ENCODE results near the gene ANO1.

ANO1 gene

DNA sequence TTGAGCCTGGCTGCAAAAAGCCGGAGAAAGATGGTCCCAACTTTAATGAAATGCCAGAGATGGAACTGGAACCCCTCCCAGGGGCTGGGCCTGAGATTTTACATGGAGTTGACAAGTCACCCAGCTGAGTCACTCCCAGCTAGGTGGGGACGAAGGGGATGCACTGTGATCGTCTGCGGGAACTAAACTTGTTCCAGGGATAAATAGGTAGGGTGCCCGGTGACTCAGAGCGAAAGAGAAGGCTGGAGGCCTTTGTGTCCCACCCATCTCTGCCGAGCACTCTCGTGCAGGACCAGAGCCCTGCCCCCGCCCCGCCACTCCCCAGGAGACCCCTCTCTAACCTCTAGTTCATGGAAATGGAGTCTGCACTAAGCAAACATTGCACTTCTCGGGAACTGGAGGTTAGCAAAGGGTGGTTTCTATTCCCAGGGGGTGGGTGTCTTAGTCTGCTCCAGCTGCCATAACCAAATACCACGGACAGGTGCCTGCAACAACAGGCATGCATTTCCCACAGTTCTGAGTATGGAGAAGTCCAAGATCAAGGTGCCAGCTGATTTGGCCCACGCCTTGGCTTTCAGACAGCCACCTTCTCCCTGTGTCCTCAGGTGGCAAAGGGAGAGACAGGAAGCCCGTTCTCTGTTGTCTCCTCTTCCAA, 64.2 kb downstream of the ANO1 start:
- DNase-seq = no peak

GRCh38 chr11:70144262-70144661, 66.1 kb downstream of the ANO1 start:
- no peak for DNase-seq

DNA sequence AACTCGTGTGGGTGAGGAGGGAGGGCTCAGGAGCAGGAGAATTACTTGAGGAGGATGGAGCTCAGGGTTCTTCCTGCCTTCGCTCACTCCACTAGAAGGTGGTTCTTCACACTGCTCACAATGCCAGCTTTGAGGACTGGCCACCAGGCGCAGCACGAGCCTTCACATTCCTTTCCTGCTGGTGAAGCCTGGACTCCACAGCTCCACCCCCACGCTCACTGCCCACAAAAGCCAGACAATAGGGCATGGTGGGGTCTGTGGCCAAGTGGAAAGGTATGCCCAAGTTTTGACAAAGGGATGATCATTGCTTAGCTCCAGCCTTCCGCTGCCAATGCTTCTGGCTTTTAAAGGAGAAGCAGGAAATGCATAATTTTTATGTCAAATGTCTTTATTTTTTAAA, 67.0 kb downstream of the ANO1 start:
- DNase-seq = no peak

DNA sequence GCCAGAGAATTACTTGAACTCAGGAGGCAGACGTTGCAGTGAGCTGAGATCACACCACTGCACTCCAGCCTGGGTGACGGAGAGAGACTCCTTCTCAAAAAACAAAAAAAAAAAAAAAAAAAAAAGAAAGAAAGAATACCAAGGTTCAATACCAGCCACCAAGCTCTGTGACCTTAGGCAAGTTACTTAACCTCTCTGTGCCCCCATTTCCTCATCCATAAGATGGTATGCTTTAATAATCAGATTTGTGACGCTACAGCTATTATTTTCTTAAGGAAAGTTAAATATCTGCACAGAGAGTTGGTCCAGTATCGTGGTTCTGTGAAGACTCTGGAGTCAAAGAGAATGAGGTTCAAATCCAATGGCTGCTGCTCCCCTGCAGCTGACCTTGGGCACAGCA, 67.7 kb downstream of the ANO1 start:
- no peak for DNase-seq

- DNase-seq = no peak
Measured at GRCh38 chr11:70146299-70146698, 68.2 kb downstream of the ANO1 start.

- DNase-seq = no peak
Measured at GRCh38 chr11:70146895-70147520, 68.9 kb downstream of the ANO1 start.

- DNase-seq = no peak
Measured at GRCh38 chr11:70147668-70148067, 69.6 kb downstream of the ANO1 start.

DNA sequence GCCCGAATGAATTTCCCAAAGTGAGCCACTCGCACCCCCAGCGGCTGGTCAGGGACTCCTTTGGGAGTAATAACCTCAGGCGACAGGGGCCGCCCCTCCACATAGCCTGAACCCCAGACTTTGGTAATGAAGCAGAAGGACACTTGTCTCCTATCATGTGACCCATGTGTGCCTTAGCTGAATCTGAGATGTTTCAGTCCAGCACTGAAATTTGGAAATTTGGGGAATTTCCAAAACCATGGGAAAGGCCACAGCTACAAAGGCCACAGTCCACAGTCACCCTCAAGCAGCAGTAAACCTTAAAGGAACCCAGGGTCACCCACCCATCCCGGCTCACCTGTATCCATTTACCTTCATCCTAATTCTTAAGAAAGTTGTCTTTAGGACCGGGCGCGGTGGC, 73.6 kb downstream of the ANO1 start:
- no peak for DNase-seq

GRCh38 chr11:70153133-70153727, 75.1 kb downstream of the ANO1 start:
- DNase-seq = no peak

GRCh38 chr11:70155386-70155785, 77.3 kb downstream of the ANO1 start:
- no peak for DNase-seq

DNA sequence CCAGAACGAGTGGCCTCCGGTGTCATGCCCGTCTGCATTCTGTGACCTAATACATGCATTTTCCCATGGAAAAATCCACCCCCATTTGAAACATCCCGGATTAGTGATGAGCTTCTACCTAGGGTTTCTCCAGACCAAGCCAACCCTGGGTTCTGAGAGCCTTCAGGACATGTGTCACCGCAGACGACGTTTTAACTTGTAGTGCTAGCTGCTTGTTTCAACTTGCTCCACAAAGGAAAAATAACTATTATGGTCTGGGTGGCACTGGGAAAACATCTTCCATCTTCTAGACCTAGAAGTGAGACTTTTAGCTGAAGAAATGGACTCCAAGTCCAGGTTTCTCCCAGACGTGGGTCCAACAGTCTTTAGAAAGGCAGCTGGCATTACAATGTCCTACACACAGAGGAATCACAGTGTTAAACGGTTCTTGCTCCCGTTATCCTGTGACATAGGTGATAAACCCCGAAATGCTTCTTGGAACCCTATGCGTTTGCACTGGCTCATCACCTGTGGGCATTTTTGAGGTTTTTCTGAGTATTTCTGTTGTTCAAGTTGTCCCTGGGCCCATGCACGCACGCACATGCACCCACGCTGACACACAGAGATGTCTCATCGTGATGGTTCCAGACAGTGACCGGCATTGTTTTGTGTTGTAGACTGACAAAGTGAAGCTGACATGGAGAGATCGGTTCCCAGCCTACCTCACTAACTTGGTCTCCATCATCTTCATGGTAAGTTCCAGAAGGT, 78.3 kb downstream of the ANO1 start:
- DNase-seq = no peak

DNA sequence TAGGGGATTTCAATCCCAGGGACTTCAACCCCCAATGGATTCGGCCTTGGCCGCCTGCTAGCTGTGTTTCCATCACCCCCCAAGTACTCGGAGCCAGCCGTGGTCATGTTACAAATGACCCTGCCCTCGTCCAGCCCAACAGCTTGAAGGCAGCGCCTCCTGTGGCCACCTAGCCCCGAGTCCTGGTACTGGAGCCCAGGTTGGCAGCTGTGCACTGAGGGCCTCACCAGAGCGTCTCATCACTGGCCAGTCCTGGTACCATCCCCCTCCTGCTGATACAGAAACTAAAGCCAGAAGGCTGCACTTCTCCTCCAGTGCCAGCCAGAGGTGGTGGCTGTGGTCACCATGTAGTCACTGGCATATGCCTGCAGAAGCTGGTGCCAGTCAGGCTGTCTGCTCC, 80.1 kb downstream of the ANO1 start:
- no peak for DNase-seq

GRCh38 chr11:70158757-70159389, 80.8 kb downstream of the ANO1 start:
- no peak for DNase-seq

DNA sequence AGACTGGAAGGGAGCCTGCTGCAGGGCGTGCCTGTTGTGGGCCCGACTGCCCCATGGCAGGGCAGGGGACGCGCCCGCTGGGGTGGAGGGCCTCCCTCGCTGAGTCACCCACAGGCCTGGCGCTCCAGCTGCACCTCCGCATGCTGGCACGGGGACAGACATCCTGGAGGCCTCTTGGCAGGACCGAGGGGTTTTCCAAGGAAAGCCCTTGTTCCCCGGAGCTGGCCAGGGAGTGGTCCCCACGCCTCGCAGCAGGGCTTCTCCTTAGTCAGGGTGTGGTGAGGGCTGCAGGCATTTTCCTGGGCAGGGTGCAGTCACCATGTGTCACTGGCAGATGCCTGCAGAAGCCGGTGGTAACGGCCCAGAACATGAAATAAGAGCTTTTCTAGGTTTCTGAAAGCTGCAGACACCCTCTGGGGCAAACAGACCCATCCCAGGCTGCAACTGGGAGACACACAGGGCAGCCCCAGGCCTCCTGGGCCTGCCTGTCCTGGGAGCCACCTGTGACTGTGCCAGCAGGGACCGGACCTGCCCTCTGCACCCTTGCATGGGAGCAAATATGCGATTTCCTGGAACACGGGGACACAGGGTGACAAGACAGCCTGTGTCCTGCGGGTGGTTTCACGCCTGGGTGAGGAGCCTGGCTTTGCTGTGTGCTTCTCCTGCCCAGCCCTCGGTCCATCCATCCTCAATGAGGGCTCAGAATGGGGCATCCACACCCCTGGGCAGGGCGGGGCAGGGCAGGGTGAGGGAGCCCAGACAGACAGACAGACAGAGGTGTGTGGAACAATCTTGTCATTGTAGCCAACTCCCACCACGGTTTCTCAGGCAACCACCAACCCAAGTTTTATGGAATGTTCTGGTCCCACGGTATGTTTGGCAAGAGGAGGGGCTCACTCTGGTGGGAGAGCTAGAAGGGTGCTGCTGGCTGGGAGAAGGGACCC, 81.8 kb downstream of the ANO1 start:
- DNase-seq = no peak

GRCh38 chr11:70161043-70161625, 83.0 kb downstream of the ANO1 start:
- DNase-seq = no peak

DNA sequence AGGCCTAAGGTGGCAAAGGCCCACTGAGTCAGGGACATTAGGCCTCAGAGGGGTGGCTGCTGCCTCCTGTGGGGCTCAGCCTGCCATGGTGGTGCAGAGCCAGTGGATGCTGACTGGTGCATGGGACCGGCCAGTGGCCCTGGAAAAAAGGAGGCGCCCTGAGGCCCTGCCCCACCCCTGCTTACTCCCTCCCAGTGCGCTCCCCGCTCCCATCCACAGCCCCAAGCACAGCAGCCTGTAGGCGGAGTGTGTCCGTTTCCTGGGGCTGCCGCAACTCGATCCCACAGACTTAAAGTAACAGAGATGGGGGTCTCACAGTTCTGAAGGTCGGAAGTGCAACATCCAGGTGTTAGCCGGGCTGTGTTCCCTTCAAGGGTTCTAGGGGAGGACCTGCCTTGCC, 86.6 kb downstream of the ANO1 start:
- no peak for DNase-seq

DNA sequence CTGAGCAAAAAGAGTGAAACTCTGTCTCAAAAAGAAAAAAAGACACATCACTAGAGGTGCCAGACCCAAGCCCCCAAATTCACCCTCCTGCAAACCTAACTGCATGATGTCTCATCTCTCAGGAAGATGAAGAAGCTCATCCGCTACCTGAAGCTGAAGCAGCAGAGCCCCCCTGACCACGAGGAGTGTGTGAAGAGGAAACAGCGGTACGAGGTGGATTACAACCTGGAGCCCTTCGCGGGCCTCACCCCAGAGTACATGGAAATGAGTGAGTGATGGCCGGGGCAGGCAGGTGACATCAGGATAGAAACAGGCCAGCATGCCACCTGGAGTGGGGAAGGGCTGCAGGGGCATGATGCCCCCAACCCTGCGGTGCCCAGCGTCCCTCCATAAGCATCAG, 89.0 kb downstream of the ANO1 start:
- DNase-seq = no peak

DNA sequence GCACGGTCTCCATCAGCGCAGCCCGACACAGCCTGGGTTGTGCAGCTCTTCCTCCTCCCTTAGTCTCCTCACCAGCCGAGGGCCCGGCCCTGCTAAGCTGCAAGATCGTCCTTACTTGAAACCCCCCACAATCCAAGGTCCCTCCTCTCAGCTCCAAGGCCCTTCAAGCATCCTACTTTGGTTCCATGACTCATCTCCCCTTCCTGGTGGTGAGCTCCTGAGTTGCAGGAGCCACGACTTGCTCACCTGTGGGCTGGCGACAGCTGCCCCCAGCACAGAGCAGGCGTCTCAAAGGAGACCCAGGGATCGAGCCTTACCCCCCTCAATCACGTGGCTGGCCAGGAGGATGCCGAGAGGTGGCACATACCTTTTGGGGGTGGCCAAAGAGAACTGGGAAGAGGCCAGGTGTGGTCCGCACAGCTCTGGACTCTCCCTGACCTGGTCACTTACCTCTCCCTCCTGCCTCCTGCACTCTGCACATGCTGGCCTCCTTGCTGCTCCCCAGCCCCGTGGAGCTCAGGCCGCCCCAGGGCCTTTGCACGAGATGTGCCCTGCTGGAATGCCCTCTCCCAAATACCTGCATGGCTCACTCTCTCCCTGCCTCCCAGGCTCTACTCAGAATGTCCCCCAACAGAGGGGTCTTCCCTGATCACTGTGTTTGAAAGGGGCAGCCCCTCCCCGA, 89.7 kb downstream of the ANO1 start:
- DNase-seq = no peak

- DNase-seq = no peak
Measured at GRCh38 chr11:70168405-70168754, 90.3 kb downstream of the ANO1 start.

- DNase-seq = no peak
Measured at GRCh38 chr11:70169127-70169526, 91.0 kb downstream of the ANO1 start.

DNA sequence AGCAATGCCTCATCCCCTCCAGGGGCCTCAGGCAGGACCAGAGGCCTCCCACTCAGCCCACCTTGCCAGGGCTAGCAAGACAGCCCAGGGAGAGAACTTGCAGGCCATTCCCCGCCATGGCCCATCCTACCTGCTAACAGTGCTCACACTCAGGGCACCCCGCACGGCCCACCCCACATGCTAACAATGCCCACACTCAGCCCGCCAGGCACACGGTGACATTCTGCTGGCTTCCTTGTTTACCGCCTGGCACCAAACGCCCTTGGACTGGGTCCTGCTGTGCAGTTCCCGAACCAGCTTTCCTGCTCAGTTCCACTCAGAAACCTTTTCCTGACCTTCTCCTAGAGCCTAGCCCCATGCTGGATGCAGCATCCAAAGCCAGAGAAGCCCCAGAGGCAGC, 91.5 kb downstream of the ANO1 start:
- DNase-seq = no peak

Data from NCI-H446 treated with DMSO at 0.1 percent for 48 hours (cell line).